Ovary (tissue), 3 donors: ENCODE results near the gene FOS.
"Not testable (repeated sequence)": the region's sequence is repeated elsewhere in the genome, so short reads cannot be mapped to it uniquely, and the experiment has no call there.

Source experiments
- CTCF ChIP-seq, 3 donors: fragments of 450-650 bp in 2 of 3; fragments of 200-600 bp in 1 of 3; IDR thresholded peaks; one replicate each; pipeline versions ENCODE4 v1.5.1 to v1.8.0; 2016 to 2022; ENCODE audit warnings: antibody characterized with exemption in 3 of 3, mild to moderate bottlenecking in 1 of 3
- EP300 ChIP-seq: sonication (generic); formaldehyde crosslinking; IDR thresholded peaks from one replicate; pipeline ENCODE4 v1.6.1; 2017; ENCODE audit warnings: antibody characterized with exemption
- POLR2A ChIP-seq: fragments of 450-650 bp; IDR thresholded peaks from one replicate; pipeline ENCODE4 v1.6.1; 2017; ENCODE audit warnings: antibody characterized with exemption, mild to moderate bottlenecking, moderate library complexity
- donor health status: DM: no; HTN: no; CAD: no.

- TF ChIP-seq POLR2A; CTCF (IDR thresholded peaks at IDR 0.05); EP300: not testable (repeated sequence)
Observed at GRCh38 chr14:75235198-75235597, 43.4 kb upstream of the FOS start.
